ENCODE data around the gene FAM50A.

The FAM50A gene

DNA sequence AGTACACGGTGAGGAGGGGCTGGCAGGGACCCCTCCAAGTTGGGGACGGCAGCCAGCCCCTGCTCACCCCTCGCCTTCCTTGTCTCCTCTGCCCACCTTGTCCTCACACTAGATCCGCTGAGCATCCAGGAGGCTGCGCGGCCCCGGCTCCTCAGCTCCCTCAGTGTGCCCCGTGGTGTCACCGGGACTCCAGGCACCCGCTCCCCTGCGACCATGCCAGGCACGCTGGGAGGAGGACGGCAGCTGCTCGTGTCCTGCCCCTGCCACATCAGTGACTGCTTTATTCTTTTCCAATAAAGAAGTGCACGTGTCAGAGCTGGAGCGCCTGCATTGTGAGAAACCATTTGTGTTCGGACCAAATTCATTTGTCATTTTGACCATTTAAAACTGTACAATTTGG is 6.4 kb downstream of the FAM50A start:
- Histone ChIP-seq H3K9ac (ENCODE audit: insufficient read length, low read depth) (no peak overlapping the region), H3K36me3 (ENCODE audit: insufficient read depth, insufficient read length, low read length) (peaks cover 43% of the 10 kb centered on the region), H3K9me3 (ENCODE audit: insufficient read depth, low read length) (no peaks in the 10 kb centered on the region), H3K4me3 (ENCODE audit: insufficient read length, low read depth) (no peak overlapping the region), H3K27me3 (ENCODE audit: insufficient read depth, insufficient read length) (no peaks in the 10 kb centered on the region), H3K4me1 (ENCODE audit: insufficient read depth, insufficient read length) (no peaks in the 10 kb centered on the region)
- TF ChIP-seq ZNF274 (IDR thresholded peaks at IDR 0.05; ENCODE audit: low read depth, low read length) = no peak
- no peak for DNase-seq (ENCODE audit: low read depth, low spot score)

DNA sequence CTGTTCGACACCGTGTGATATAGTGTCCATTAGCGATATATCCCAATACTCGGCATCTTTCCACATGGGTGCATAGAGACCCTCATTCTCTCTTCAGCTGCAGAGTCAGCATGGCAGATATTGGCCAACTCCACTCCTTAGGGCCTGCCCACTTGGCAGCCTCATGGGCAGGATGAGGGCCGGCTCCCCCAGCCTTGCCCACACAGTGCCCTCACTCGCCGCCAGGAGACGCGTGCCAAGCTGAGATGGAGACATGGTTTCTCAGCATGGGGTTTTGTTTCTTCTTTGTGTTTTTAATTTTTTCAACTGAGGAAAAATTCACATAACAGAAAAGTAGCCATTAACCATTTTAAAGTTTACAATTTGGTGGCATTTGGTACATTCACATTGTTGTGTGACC is 8.9 kb downstream of the FAM50A start:
- H3K4me1 ChIP-seq (ENCODE audit: insufficient read depth, insufficient read length) = no peaks in the 10 kb centered on the region
- no peak overlapping the region for H3K4me3 ChIP-seq (ENCODE audit: insufficient read length, low read depth)
- no peak for DNase-seq (ENCODE audit: low read depth, low spot score)
- H3K9ac ChIP-seq (ENCODE audit: insufficient read length, low read depth) = no peak overlapping the region
- no peaks in the 10 kb centered on the region for H3K9me3 ChIP-seq (ENCODE audit: insufficient read depth, low read length)
- H3K36me3 ChIP-seq (ENCODE audit: insufficient read depth, insufficient read length, low read length) = peaks cover 24% of the 10 kb centered on the region
- H3K27me3 ChIP-seq (ENCODE audit: insufficient read depth, insufficient read length) = no peaks in the 10 kb centered on the region
- no peak for TF ChIP-seq SUZ12 (IDR thresholded peaks at IDR 0.05; ENCODE audit: extremely low read depth, insufficient read depth, insufficient read length)
- no peak for TF ChIP-seq YY1 (IDR thresholded peaks at IDR 0.05; ENCODE audit: insufficient read depth, insufficient read length)
- TF ChIP-seq ZNF274 (IDR thresholded peaks at IDR 0.05; ENCODE audit: low read depth, low read length) = no peak

DNA sequence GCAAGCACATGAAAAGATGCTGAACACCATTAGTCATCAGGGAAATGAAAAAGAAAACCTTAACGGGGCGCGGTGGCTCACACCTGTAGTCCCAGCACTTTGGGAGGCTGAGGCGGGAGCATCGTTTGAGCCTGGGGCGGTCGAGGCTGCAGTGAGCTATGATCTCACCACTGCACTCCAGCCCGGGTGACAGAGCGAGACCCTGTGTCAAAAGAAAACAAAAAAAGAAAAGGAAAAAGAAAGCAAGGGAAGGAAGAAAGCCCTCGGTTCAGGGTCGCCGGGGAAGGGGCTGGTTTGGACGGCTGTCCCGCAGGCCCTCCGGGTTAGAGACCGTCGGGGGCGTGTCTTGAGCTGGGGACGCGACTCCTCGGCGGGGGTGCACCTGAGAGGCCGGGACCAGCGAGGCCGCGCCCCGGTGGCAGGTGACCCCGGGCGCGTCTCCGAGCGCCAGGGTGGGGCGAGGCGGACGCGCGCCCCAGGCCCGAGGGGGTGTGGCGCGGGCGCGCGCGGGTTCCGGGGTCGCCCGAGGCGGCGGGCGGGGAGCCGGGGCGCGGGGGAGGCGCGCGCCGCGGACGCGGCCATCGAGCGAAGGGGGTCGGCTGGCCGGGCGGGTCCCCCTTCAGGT is 13.7 kb downstream of the FAM50A start:
- H3K9me3 ChIP-seq (ENCODE audit: insufficient read depth, low read length) = no peaks in the 10 kb centered on the region
- peaks cover 19% of the 10 kb centered on the region for H3K36me3 ChIP-seq (ENCODE audit: insufficient read depth, insufficient read length, low read length)
- H3K27me3 ChIP-seq (ENCODE audit: insufficient read depth, insufficient read length) = no peaks in the 10 kb centered on the region
- H3K4me3 ChIP-seq (ENCODE audit: insufficient read length, low read depth) = no peak overlapping the region
- TF ChIP-seq SUZ12 (IDR thresholded peaks at IDR 0.05; ENCODE audit: extremely low read depth, insufficient read depth, insufficient read length) = no peak
- no peak for TF ChIP-seq YY1 (IDR thresholded peaks at IDR 0.05; ENCODE audit: insufficient read depth, insufficient read length)
- TF ChIP-seq ZNF274 (IDR thresholded peaks at IDR 0.05; ENCODE audit: low read depth, low read length) = no peak
- H3K9ac ChIP-seq (ENCODE audit: insufficient read length, low read depth) = no peak overlapping the region
- no peak for DNase-seq (ENCODE audit: low read depth, low spot score)
- no peaks in the 10 kb centered on the region for H3K4me1 ChIP-seq (ENCODE audit: insufficient read depth, insufficient read length)

DNA sequence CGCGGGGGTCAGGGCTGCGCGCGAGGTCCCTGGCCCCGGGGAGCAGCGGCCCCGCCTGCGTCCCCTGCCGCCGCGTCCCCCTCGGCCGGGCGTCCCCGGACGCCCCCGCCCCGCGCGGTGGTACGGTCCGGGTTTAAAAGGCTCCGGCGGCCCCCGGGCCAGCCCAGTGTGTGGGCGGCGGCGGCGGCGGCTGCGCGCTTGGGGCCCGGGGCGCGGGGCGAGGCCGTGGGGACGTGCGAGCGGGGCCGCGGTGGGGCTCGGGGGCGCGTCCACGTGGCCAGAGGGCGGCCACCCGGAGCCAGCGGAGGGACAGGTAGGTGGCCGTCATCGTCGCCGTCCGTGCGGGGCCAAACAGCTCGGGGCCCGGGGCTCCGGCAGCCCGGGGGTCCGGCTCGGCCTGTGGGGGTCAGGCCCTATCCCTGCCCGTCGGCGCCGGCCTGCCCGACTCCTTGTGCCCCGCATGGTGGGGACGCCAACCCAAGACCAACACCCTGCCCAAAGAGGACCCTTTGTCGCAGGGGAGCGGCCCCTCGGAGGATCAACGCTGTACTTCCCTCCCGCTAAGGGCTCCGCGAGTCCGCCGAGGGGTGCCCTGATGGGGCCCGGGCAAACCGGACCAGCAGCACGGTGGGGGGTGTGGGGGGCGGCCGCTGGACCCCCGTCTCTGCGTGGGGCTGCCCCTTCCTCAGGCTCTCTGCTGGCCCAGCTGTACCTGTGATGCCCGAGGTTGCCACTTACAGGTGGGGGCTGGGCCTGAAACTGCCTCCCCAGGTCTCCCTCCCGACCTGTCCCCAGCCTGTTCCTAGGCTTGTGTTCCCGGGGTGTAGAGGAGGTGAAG is 14.4 kb downstream of the FAM50A start, which contains the start of gene PLXNA3:
Gene PLXNA3, plus strand, starts transcription at position 166 of the 838 bp plus-strand sequence. CDS start 1,903 bp downstream, outside the sequence.
- Histone ChIP-seq H3K27me3 (ENCODE audit: insufficient read depth, insufficient read length) (no peaks in the 10 kb centered on the region), H3K9me3 (ENCODE audit: insufficient read depth, low read length) (no peaks in the 10 kb centered on the region), H3K36me3 (ENCODE audit: insufficient read depth, insufficient read length, low read length) (peaks cover 16% of the 10 kb centered on the region), H3K9ac (ENCODE audit: insufficient read length, low read depth) (peak within 1 kb of the TSS; percentile 67), H3K4me1 (ENCODE audit: insufficient read depth, insufficient read length) (no peaks in the 10 kb centered on the region), H3K4me3 (ENCODE audit: insufficient read length, low read depth) (peak within 1 kb of the TSS; percentile 54)
- no peak for DNase-seq (ENCODE audit: low read depth, low spot score)
- TF ChIP-seq YY1 (IDR thresholded peaks at IDR 0.05; ENCODE audit: insufficient read depth, insufficient read length) (no peak), ZNF274 (IDR thresholded peaks at IDR 0.05; ENCODE audit: low read depth, low read length) (no peak), SUZ12 (IDR thresholded peaks at IDR 0.05; ENCODE audit: extremely low read depth, insufficient read depth, insufficient read length) (no peak)

DNA sequence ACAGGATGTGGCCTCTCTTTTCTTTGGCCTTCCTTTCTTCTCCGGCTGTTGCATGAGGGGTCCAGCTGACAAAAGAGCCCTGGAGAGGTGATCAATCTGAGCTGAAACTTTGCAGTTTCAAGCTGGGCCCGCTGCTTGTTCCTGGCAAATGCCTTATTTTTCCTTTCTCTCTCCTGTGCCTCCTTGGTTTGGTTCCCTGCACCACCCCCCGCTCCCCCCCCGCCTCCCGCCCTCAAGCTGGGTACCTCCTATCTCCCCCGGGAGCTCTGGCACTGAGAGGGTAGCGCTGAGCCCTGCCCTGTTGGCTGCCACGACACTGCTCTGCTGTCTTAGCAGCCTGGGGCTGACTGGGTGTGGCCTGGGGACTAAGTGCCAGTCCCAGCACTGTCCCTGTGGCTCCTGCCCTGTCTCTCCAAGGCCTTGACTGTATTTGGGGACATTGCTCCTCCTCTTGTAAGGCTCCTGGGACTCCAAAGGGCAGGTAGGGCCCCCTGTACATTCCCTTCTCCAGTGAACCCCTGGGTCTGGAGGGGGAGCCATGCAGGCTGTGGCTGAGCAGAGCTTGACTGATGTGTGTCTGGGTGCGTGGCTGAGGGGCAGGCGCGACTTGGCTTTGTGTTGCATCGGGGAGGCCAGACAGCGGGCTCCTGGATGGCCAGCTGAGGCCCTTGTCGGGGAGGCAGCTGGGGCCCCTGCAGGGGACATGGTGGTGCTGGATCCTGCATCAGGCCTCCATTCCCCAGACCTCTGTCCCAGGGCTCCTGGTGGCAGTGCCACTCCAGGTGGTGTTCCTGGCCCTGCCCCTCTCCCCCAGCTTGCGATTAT is 15.2 kb downstream of the FAM50A start:
- no peaks in the 10 kb centered on the region for H3K4me1 ChIP-seq (ENCODE audit: insufficient read depth, insufficient read length)
- H3K9me3 ChIP-seq (ENCODE audit: insufficient read depth, low read length) = no peaks in the 10 kb centered on the region
- peaks cover 16% of the 10 kb centered on the region for H3K36me3 ChIP-seq (ENCODE audit: insufficient read depth, insufficient read length, low read length)
- H3K4me3 ChIP-seq (ENCODE audit: insufficient read length, low read depth) = peak overlapping the region; percentile 54
- no peak for DNase-seq (ENCODE audit: low read depth, low spot score)
- no peak for TF ChIP-seq ZNF274 (IDR thresholded peaks at IDR 0.05; ENCODE audit: low read depth, low read length)
- TF ChIP-seq SUZ12 (IDR thresholded peaks at IDR 0.05; ENCODE audit: extremely low read depth, insufficient read depth, insufficient read length) = no peak
- TF ChIP-seq YY1 (IDR thresholded peaks at IDR 0.05; ENCODE audit: insufficient read depth, insufficient read length) = no peak
- no peaks in the 10 kb centered on the region for H3K27me3 ChIP-seq (ENCODE audit: insufficient read depth, insufficient read length)
- peak overlapping the region; percentile 67 for H3K9ac ChIP-seq (ENCODE audit: insufficient read length, low read depth)

DNA sequence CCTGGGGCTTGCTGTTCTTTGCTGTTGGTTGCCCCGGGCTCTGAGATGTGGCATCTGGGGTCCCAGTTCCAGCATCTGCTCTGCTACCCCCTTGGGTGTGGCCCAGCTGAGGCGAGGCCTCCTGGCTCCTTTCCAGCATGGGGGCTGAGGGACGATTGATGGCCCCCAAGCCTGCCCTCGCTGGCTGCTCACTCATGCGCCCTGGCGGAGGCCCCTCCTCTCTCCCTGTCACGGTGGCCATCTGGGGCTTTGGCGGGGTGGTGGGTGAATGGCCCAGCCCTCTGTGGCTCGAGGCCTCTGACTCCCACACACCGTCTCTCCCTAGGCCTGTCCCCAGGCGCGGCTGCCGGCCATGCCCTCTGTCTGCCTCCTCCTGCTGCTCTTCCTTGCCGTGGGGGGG is 15.9 kb downstream of the FAM50A start:
- DNase-seq (ENCODE audit: low read depth, low spot score) = no peak
- H3K4me3 ChIP-seq (ENCODE audit: insufficient read length, low read depth) = no peak overlapping the region

More for the DNA sequence above, 15.9 kb downstream of the FAM50A start:
- TF ChIP-seq YY1 (IDR thresholded peaks at IDR 0.05; ENCODE audit: insufficient read depth, insufficient read length) = no peak
- TF ChIP-seq ZNF274 (IDR thresholded peaks at IDR 0.05; ENCODE audit: low read depth, low read length) = no peak
- no peak for TF ChIP-seq SUZ12 (IDR thresholded peaks at IDR 0.05; ENCODE audit: extremely low read depth, insufficient read depth, insufficient read length)
- Histone ChIP-seq H3K36me3 (ENCODE audit: insufficient read depth, insufficient read length, low read length) (peaks cover 21% of the 10 kb centered on the region), H3K4me1 (ENCODE audit: insufficient read depth, insufficient read length) (no peaks in the 10 kb centered on the region), H3K9me3 (ENCODE audit: insufficient read depth, low read length) (no peaks in the 10 kb centered on the region), H3K9ac (ENCODE audit: insufficient read length, low read depth) (no peak overlapping the region), H3K27me3 (ENCODE audit: insufficient read depth, insufficient read length) (no peaks in the 10 kb centered on the region)

Measured in NT2/D1 (cell line).